Measurements from ENCODE around the gene SSRP1. TPM values are rescaled to one million over a fixed set of nuclear protein-coding genes. Genes with fewer than 3 reads are reported as not detected.

SSRP1 gene
- polyA plus RNA-seq, 1 experiment: 113 TPM

- no peak for TF ChIP-seq CTCF (IDR thresholded peaks at IDR 0.05; ENCODE audit: low read depth, low read length)
- Histone ChIP-seq H3K4me3 (ENCODE audit: low read depth, low read length) (peak overlapping the region; percentile 64; the same call in 1 of the 2 replicates), H3K9me3 (ENCODE audit: control insufficient read depth, insufficient read depth, low read length) (no peaks in the 10 kb centered on the region; the same call in 1 of the 2 replicates), H3K27me3 (ENCODE audit: control insufficient read depth, insufficient read depth, low read length) (no peaks in the 10 kb centered on the region), H3K27ac (ENCODE audit: low read depth, low read length) (no peak overlapping the region)
- no peak for DNase-seq (ENCODE audit: low read depth, low spot score)
- CTCF ChIA-PET: interaction anchor here (0.6 to 2.9 kb wide), 2 partner anchors 72 to 1203 kb away, joined by 3 to 23 read pairs; no protein-coding TSS in a partner anchor
- POLR2A ChIA-PET: interaction anchor here (1.9 to 2.9 kb wide), 2 partner anchors 8 to 27 kb away, joined by 10 to 44 read pairs; no protein-coding TSS in a partner anchor
Observed at GRCh38 chr11:57320719-57321387, 14.8 kb downstream of the SSRP1 start.

- ChIA-PET POLR2A (interaction anchor here (2.9 kb wide), 1 partner anchor 8 kb away, joined by 44 read pairs; no protein-coding TSS in a partner anchor), CTCF (interaction anchor here (2.9 kb wide), 1 partner anchor 71 kb away, joined by 23 read pairs; no protein-coding TSS in a partner anchor)
- no peaks in the 10 kb centered on the region for H3K27me3 ChIP-seq (ENCODE audit: control insufficient read depth, insufficient read depth, low read length)
- no peak overlapping the region for H3K4me3 ChIP-seq (ENCODE audit: low read depth, low read length)
- peak overlapping the region; percentile 11 for H3K27ac ChIP-seq (ENCODE audit: low read depth, low read length)
- H3K9me3 ChIP-seq (ENCODE audit: control insufficient read depth, insufficient read depth, low read length): no peaks in the 10 kb centered on the region; the same call in 1 of the 2 replicates
- DNase-seq (ENCODE audit: low read depth, low spot score): no peak
- TF ChIP-seq CTCF (IDR thresholded peaks at IDR 0.05; ENCODE audit: low read depth, low read length): no peak
Observed at GRCh38 chr11:57320067-57320718, 15.5 kb downstream of the SSRP1 start.

- DNase-seq (ENCODE audit: low read depth, low spot score): no peak
- no peak for TF ChIP-seq CTCF (IDR thresholded peaks at IDR 0.05; ENCODE audit: low read depth, low read length)
- H3K9me3 ChIP-seq (ENCODE audit: control insufficient read depth, insufficient read depth, low read length): no peaks in the 10 kb centered on the region
- ChIA-PET POLR2A (no interaction called here), CTCF (interaction anchor here (1.0 to 1.6 kb wide), 3 partner anchors 9 to 142 kb away, joined by 3 to 13 read pairs (median 4); partner anchors contain the start of gene RTN4RL2)
- no peak overlapping the region for H3K4me3 ChIP-seq (ENCODE audit: low read depth, low read length)
- no peak overlapping the region for H3K27ac ChIP-seq (ENCODE audit: low read depth, low read length)
- no peaks in the 10 kb centered on the region for H3K27me3 ChIP-seq (ENCODE audit: control insufficient read depth, insufficient read depth, low read length)
Observed at GRCh38 chr11:57318178-57318577, 17.5 kb downstream of the SSRP1 start.

GRCh38 chr11:57316017-57316416 lies 19.7 kb downstream of the SSRP1 start:
- no peak for TF ChIP-seq CTCF (IDR thresholded peaks at IDR 0.05; ENCODE audit: low read depth, low read length)
- Histone ChIP-seq H3K4me3 (ENCODE audit: low read depth, low read length) (no peak overlapping the region), H3K27ac (ENCODE audit: low read depth, low read length) (no peak overlapping the region), H3K27me3 (ENCODE audit: control insufficient read depth, insufficient read depth, low read length) (no peaks in the 10 kb centered on the region), H3K9me3 (ENCODE audit: control insufficient read depth, insufficient read depth, low read length) (no peaks in the 10 kb centered on the region)
- DNase-seq (ENCODE audit: low read depth, low spot score): no peak
- CTCF ChIA-PET: no interaction called here
- POLR2A ChIA-PET: no interaction called here

- ChIA-PET CTCF (interaction anchor here (0.6 kb wide), 1 partner anchor 12 kb away, joined by 3 read pairs; no protein-coding TSS in a partner anchor), POLR2A (no interaction called here)
- no peak for DNase-seq (ENCODE audit: low read depth, low spot score)
- Histone ChIP-seq H3K9me3 (ENCODE audit: control insufficient read depth, insufficient read depth, low read length) (no peaks in the 10 kb centered on the region), H3K27me3 (ENCODE audit: control insufficient read depth, insufficient read depth, low read length) (no peaks in the 10 kb centered on the region), H3K4me3 (ENCODE audit: low read depth, low read length) (no peak overlapping the region), H3K27ac (ENCODE audit: low read depth, low read length) (no peak overlapping the region)
- no peak for TF ChIP-seq CTCF (IDR thresholded peaks at IDR 0.05; ENCODE audit: low read depth, low read length)
Observed at GRCh38 chr11:57315491-57315890, 20.2 kb downstream of the SSRP1 start.
